ENCODE data around the gene RBM33.
A peak's percentile ranks its signal among the peaks of the same experiment; 100 is the strongest.

The RBM33 gene

DNA sequence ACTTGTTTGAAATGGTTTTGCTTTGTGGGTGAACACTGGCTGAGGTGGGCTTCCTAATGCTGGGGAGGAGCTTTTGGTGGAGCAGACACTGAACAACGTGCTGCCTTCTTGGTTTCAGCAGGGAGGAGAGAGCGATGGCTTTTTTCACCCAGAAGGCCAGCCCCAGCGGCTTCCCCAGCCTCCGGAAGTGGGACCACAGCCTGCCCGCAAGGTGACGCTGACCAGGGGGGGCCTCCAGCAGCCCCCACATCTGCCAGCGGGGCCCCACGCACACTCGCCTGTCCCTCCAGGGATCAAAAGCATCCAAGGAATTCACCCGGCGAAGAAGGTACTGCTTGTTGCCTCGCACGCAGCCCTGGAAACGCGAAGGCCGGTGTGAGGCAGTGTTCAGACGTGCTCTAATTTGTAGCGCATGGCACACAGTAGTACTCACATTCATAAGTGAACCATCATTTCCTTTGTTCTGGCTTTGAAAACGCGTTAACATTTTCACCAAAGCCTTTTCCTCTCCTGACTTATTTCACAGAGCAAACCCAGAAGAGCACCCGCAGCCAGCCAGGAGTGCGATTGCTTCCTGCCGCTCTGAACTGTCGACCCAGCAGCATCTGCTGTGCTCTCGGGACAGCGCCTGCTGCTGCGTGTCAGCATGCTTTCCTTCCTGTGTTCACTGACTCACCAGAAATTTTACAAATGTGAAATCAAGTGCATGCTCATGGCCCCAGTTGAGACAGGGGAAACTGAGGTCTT lies 119.4 kb downstream of the RBM33 start:
- TF ChIP-seq, protein P1, sequence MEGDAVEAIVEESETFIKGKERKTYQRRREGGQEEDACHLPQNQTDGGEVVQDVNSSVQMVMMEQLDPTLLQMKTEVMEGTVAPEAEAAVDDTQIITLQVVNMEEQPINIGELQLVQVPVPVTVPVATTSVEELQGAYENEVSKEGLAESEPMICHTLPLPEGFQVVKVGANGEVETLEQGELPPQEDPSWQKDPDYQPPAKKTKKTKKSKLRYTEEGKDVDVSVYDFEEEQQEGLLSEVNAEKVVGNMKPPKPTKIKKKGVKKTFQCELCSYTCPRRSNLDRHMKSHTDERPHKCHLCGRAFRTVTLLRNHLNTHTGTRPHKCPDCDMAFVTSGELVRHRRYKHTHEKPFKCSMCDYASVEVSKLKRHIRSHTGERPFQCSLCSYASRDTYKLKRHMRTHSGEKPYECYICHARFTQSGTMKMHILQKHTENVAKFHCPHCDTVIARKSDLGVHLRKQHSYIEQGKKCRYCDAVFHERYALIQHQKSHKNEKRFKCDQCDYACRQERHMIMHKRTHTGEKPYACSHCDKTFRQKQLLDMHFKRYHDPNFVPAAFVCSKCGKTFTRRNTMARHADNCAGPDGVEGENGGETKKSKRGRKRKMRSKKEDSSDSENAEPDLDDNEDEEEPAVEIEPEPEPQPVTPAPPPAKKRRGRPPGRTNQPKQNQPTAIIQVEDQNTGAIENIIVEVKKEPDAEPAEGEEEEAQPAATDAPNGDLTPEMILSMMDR (IDR thresholded peaks at IDR 0.05; ENCODE audit: control insufficient read depth, insufficient read depth, low read depth, low read length, missing control alignments), result no peak
- H3K4me3 ChIP-seq (ENCODE audit: control insufficient read depth, low read depth, low read length), result no peak overlapping the region
- no peak for DNase-seq (ENCODE audit: low read depth)

DNA sequence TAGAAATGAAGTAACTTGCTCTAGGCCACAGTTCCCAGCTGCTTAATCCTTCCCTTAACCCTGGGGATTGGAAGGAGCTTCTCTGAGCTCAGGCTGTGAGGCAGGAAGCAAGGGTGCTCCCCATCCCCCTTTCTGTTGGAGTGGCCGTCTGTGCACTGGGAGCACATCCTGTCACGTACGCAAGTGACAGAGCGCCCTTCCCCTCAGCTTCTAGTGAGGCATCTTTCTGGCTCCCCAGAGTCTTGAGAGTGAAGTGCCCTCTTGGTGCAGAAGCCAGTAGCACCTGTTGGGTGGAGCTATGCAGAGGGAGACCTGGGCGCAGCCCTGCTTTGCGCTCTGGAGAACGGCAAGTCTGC lies 120.0 kb downstream of the RBM33 start:
- TF ChIP-seq, protein P1 (IDR thresholded peaks at IDR 0.05; ENCODE audit: control insufficient read depth, insufficient read depth, low read depth, low read length, missing control alignments), result no peak
- no peak for DNase-seq (ENCODE audit: low read depth)
- no peak overlapping the region for H3K4me3 ChIP-seq (ENCODE audit: control insufficient read depth, low read depth, low read length)

DNA sequence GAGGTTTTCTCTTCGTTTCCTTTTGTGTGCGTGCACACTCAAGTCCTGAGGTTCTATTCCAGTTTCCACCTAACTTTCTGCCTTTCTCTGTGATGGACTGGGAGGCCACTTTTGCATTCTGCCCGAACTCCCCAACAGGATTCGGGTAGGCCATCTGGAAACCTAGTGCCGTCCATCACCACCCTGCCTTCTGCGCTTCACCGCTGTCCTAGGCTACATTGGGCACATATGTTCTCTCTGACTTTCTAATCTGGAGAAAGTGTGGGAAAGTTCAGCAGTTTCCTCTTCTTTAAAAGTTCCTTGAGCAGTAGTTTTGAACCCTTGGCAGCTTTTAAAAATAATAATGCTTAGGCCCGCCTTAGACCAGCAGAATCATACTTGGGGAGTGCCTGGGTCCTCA lies 121.0 kb downstream of the RBM33 start:
- no peak overlapping the region for H3K4me3 ChIP-seq (ENCODE audit: control insufficient read depth, low read depth, low read length)
- TF ChIP-seq, protein P1 (IDR thresholded peaks at IDR 0.05; ENCODE audit: control insufficient read depth, insufficient read depth, low read depth, low read length, missing control alignments), result no peak
- no peak for DNase-seq (ENCODE audit: low read depth)

DNA sequence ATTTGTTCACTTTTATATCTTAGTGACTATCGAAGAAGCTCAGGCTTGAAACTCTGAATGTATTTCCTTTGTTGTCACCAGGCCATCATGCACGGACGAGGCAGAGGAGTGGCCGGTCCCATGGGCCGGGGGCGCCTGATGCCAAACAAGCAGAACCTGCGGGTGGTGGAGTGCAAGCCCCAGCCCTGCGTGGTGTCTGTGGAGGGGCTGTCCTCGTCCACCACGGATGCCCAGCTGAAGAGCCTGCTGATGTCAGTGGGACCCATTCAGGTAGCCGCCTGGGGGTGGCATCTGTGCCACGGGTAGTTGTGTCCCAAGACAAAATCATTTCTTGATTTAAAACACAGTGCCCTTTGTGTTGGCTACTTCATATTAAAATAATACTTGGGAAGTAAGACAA lies 121.9 kb downstream of the RBM33 start:
- TF ChIP-seq, protein P1 (IDR thresholded peaks at IDR 0.05; ENCODE audit: control insufficient read depth, insufficient read depth, low read depth, low read length, missing control alignments), result no peak
- no peak for DNase-seq (ENCODE audit: low read depth)

DNA sequence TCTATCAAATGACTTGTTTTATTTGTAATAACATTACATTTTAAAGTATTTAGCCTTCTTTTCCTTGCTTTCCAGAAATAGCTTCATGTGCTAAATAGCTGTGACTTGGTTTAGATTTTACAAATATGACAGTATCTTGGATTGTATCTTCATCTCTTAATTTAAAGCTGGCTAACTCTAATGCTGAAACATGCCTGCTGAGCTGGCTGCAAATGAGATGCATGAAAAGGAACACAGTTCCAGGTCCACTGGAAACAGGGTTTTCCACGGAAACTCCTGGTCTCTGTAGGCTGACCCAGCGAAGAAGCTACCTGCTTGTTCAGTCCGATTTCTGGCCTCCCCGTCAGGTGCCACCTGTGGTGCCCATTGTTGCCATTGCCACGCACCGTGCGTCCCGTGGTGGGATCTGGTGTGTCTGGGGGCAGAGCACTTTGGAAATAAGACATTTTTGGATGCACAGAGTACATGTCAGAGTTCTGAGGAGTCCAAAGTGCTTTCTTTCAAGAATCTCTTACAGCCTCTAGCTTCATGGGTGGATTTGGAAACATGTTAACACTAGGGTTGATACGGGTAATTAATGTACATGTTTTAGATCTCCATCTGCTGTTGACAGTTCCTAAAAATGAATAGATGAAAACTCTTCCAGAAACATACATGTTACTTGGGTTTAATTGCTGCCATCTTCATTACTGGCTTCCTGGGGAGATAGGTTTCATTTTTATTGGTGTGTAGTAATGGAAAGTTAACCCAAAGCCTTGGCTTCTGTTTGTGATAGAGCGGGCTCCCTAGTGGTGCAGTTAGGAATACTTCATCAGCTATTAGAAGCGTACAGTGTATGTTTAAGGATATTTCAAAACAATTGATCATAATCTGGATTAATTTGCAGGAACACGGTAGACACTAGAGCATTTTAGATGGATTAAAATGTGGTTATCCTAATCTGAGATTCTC lies 122.8 kb downstream of the RBM33 start:
- TF ChIP-seq, protein P1 (IDR thresholded peaks at IDR 0.05; ENCODE audit: control insufficient read depth, insufficient read depth, low read depth, low read length, missing control alignments), result no peak
- DNase-seq (ENCODE audit: low read depth), result no peak
- no peak overlapping the region for H3K4me3 ChIP-seq (ENCODE audit: control insufficient read depth, low read depth, low read length)

More for the DNA sequence above, 121.9 kb downstream of the RBM33 start:
- no peak overlapping the region for H3K4me3 ChIP-seq (ENCODE audit: control insufficient read depth, low read depth, low read length)

DNA sequence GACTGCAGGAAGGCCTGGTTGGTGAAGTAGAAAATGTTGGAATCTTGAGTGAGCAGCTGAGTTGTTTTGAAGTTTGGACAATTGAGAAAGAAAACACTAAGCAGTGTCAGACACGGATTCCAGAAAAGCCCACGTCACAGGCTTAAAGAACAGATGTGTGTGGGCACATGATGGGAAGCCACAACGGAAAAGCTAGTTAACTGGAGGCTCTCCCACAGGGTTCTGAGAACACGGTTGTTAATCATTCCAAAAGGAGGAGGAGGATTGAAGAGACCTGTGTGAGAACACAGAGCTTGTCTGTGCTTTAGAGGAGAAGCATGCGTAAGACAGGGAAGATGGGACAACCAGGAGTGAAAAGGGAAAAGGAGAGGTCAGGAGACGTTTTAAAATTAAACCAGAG lies 125.2 kb downstream of the RBM33 start:
- DNase-seq (ENCODE audit: low read depth), result peak; percentile 84
- TF ChIP-seq, protein P1 (IDR thresholded peaks at IDR 0.05; ENCODE audit: control insufficient read depth, insufficient read depth, low read depth, low read length, missing control alignments), result no peak

More for the DNA sequence above, 125.2 kb downstream of the RBM33 start:
- H3K4me3 ChIP-seq (ENCODE audit: control insufficient read depth, low read depth, low read length), result no peak overlapping the region
